Stimulated activated CD4-positive, alpha-beta T cell treated with anti-CD3 and anti-CD28 coated beads, Interleukin-4, amount 100 ng/mL, for 1 hour (primary cell): Measurements from ENCODE around the gene MOBP.

Experiments
- DNase-seq: peaks from one replicate; pipeline ENCODE4 v3.0.0-alpha.2; 2020

Gene MOBP

GRCh38 chr3:39550354-39551051, 83.0 kb downstream of the MOBP start:
- DNase-seq, result no peak
